ENCODE measurements around the gene GOLGA8H. TPM values are rescaled to one million over a fixed set of nuclear protein-coding genes. Genes with fewer than 3 reads are reported as not detected.
"Not testable (repeated sequence)": the region's sequence is repeated elsewhere in the genome, so short reads cannot be mapped to it uniquely, and the experiment has no call there.

The GOLGA8H gene
- polyA plus RNA-seq: 0.14 TPM in 1 of 2 replicates, not detected in the other
- not detected in 2 replicates for polyA minus RNA-seq

DNA sequence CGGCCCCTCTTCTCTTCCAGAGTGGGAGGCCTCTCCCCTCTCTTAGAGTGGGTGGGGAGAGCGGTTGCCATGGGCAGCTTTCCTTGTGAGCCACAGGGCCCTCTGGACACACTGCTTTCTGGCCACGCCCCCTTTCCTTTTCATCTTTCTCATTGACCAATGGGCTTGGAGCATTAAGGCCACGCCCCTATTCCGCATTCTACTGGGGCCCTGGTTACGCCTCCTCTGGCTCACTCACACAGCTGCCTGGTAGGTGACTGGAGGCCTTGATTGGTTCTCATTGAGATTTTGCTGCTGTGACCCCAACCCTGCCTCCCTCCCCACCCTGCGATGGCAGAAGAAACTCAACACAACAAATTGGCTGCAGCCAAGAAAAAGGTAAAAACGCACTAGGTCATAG, at the start of gene GOLGA8H:
TSS of gene GOLGA8H (plus strand) at position 233 of the 400 bp plus-strand sequence. CDS start at position 331, 98 bp downstream.
- not testable (repeated sequence) for H3F3A ChIP-seq (ENCODE audit: insufficient read depth, low read length, poor library complexity, severe bottlenecking); H4K20me1 ChIP-seq (ENCODE audit: insufficient read depth); H3K27ac ChIP-seq (ENCODE audit: low read length); H3K4me3 ChIP-seq (ENCODE audit: low read length); H3K79me2 ChIP-seq (replicated peaks; ENCODE audit: insufficient read depth, low read length); H3K4me2 ChIP-seq (ENCODE audit: low read length); H3K9me2 ChIP-seq (ENCODE audit: insufficient read depth, low read length); H2AFZ ChIP-seq (ENCODE audit: low read depth, low read length); H3K36me3 ChIP-seq (ENCODE audit: insufficient read depth, low read length); H3K9ac ChIP-seq (ENCODE audit: low read length); H3K9me3 ChIP-seq (ENCODE audit: low read length); H3K27me3 ChIP-seq (ENCODE audit: insufficient read depth, low read depth, low read length)

- not testable (repeated sequence) for H3K4me2 ChIP-seq (ENCODE audit: low read length); H3K9me3 ChIP-seq (ENCODE audit: low read length)
Observed at GRCh38 chr15:30566949-30567348, 36.9 kb upstream of the GOLGA8H start.

GRCh38 chr15:30573012-30573491, 30.8 kb upstream of the GOLGA8H start:
- H3K9me3 ChIP-seq (ENCODE audit: low read length); H3K27ac ChIP-seq (ENCODE audit: low read length); H2AFZ ChIP-seq (ENCODE audit: low read depth, low read length); H3K4me2 ChIP-seq (ENCODE audit: low read length); H3K9me2 ChIP-seq (ENCODE audit: insufficient read depth, low read length); H3K79me2 ChIP-seq (replicated peaks; ENCODE audit: insufficient read depth, low read length); H3K36me3 ChIP-seq (ENCODE audit: insufficient read depth, low read length); H3K4me3 ChIP-seq (ENCODE audit: low read length); H3F3A ChIP-seq (ENCODE audit: insufficient read depth, low read length, poor library complexity, severe bottlenecking); H3K9ac ChIP-seq (ENCODE audit: low read length); H4K20me1 ChIP-seq (ENCODE audit: insufficient read depth); H3K27me3 ChIP-seq (ENCODE audit: insufficient read depth, low read depth, low read length): not testable (repeated sequence)

More at GRCh38 chr15:30566949-30567348, 36.9 kb upstream of the GOLGA8H start:
- not testable (repeated sequence) for H3K79me2 ChIP-seq (replicated peaks; ENCODE audit: insufficient read depth, low read length); H3K4me3 ChIP-seq (ENCODE audit: low read length); H3F3A ChIP-seq (ENCODE audit: insufficient read depth, low read length, poor library complexity, severe bottlenecking); H3K36me3 ChIP-seq (ENCODE audit: insufficient read depth, low read length); H3K27me3 ChIP-seq (ENCODE audit: insufficient read depth, low read depth, low read length); H3K9ac ChIP-seq (ENCODE audit: low read length); H3K9me2 ChIP-seq (ENCODE audit: insufficient read depth, low read length); H4K20me1 ChIP-seq (ENCODE audit: insufficient read depth); H3K27ac ChIP-seq (ENCODE audit: low read length); H2AFZ ChIP-seq (ENCODE audit: low read depth, low read length)

DNA sequence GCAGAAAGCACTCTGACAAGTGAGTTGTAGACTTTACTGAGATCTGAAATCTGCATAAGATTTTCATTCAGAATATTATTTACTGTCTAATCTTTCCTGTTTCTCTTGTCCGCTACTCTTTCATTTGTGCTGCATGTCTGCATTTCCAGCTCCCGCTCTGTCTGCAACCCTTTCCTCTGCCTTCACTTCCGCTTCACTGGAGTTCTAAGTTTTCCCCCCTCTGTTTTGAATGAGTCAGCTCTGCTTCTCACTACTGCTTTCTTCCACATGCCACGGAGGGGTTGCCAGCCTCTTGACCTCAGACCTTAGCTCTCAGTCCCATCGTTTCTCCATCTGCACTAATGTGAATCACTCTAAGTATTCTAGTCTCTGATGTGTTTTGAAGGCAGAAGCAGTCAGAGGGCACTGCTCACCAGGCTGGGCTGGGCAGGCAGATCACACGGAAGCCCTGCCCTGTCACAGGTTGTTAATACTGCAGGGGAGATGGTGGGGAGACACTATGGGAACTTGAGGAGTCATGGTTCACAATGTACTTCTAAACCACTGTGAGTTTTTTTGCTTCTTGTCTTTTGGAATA, 24.3 kb upstream of the GOLGA8H start:
- not testable (repeated sequence) for H3K9me3 ChIP-seq (ENCODE audit: low read length); H3K9ac ChIP-seq (ENCODE audit: low read length); H3K4me2 ChIP-seq (ENCODE audit: low read length); H2AFZ ChIP-seq (ENCODE audit: low read depth, low read length); H3F3A ChIP-seq (ENCODE audit: insufficient read depth, low read length, poor library complexity, severe bottlenecking); H3K79me2 ChIP-seq (replicated peaks; ENCODE audit: insufficient read depth, low read length); H4K20me1 ChIP-seq (ENCODE audit: insufficient read depth); H3K27me3 ChIP-seq (ENCODE audit: insufficient read depth, low read depth, low read length); H3K9me2 ChIP-seq (ENCODE audit: insufficient read depth, low read length); H3K27ac ChIP-seq (ENCODE audit: low read length); H3K36me3 ChIP-seq (ENCODE audit: insufficient read depth, low read length); H3K4me3 ChIP-seq (ENCODE audit: low read length)

DNA sequence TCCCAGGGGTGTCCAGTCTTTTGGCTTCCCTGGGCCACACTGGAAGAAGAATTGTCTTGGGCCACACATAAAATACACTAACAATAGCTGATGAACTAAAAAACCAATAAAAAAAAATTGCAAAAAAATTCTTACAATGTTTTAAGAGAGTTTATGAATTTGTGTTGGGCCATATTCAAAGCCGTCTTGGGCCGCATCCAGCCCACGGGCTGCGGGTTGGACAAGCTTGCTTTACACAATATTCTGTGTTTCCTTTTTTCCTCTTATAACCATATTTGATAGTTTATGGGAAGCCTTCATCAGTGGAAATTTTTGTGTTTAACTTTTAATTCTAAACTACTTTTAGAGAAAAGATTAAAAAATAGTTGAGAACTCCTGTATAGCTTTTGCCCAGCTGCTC, 23.1 kb upstream of the GOLGA8H start:
- not testable (repeated sequence) for H3K9me3 ChIP-seq (ENCODE audit: low read length); H4K20me1 ChIP-seq (ENCODE audit: insufficient read depth); H3K79me2 ChIP-seq (replicated peaks; ENCODE audit: insufficient read depth, low read length); H3K27me3 ChIP-seq (ENCODE audit: insufficient read depth, low read depth, low read length); H3K9ac ChIP-seq (ENCODE audit: low read length); H3K36me3 ChIP-seq (ENCODE audit: insufficient read depth, low read length); H3K4me2 ChIP-seq (ENCODE audit: low read length); H3F3A ChIP-seq (ENCODE audit: insufficient read depth, low read length, poor library complexity, severe bottlenecking); H3K9me2 ChIP-seq (ENCODE audit: insufficient read depth, low read length); H2AFZ ChIP-seq (ENCODE audit: low read depth, low read length); H3K4me3 ChIP-seq (ENCODE audit: low read length); H3K27ac ChIP-seq (ENCODE audit: low read length)

- H3K27ac ChIP-seq (ENCODE audit: low read length); H3K79me2 ChIP-seq (replicated peaks; ENCODE audit: insufficient read depth, low read length); H3K36me3 ChIP-seq (ENCODE audit: insufficient read depth, low read length); H2AFZ ChIP-seq (ENCODE audit: low read depth, low read length); H3K9ac ChIP-seq (ENCODE audit: low read length); H4K20me1 ChIP-seq (ENCODE audit: insufficient read depth); H3K4me3 ChIP-seq (ENCODE audit: low read length); H3F3A ChIP-seq (ENCODE audit: insufficient read depth, low read length, poor library complexity, severe bottlenecking); H3K9me3 ChIP-seq (ENCODE audit: low read length); H3K9me2 ChIP-seq (ENCODE audit: insufficient read depth, low read length); H3K27me3 ChIP-seq (ENCODE audit: insufficient read depth, low read depth, low read length); H3K4me2 ChIP-seq (ENCODE audit: low read length): not testable (repeated sequence)
Observed at GRCh38 chr15:30598953-30599352, 4.9 kb upstream of the GOLGA8H start.

DNA sequence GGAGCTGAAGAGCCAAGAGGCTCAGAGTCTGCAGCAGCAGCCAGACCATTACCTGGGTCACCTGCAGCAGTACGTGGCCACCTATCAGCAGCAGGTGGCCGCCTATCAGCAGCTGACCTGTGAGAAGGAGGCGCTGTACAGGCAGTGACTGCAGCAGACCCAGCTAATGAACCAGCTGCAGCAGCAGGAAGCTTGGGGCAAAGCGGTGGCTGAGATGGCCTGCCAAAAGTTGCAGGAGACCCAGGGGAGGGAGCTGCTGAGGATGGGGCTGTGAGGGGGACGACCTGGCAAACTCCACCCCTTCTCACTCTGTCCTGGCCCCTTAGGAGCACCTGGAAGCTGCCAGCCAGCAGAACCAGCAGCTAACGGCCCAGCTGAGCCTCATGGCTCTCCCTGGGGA, 8.4 kb downstream of the GOLGA8H start:
- not testable (repeated sequence) for H3K9ac ChIP-seq (ENCODE audit: low read length); H4K20me1 ChIP-seq (ENCODE audit: insufficient read depth); H3K79me2 ChIP-seq (replicated peaks; ENCODE audit: insufficient read depth, low read length)

DNA sequence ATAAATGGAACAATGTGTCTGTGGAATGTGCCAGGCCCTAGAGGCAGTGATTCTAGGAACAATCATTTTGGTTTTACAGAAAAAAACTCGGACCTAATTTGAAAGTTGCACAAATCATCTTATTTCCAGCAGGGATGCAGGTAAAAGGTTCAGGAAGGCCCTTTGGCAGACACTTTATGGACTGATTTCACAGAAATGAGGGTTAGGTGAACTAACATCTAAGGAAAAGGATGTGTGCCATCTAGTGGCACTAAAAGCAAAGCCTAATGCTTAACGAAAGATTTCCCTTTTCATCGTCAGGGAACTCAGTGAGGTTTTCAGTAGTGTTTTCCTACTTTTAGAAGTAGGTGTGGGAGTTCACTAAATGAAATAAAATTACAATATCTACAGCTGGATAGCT, 17.5 kb downstream of the GOLGA8H start:
- not testable (repeated sequence) for H3K27me3 ChIP-seq (ENCODE audit: insufficient read depth, low read depth, low read length); H2AFZ ChIP-seq (ENCODE audit: low read depth, low read length); H3K27ac ChIP-seq (ENCODE audit: low read length); H3K79me2 ChIP-seq (replicated peaks; ENCODE audit: insufficient read depth, low read length); H3K9me2 ChIP-seq (ENCODE audit: insufficient read depth, low read length); H3K36me3 ChIP-seq (ENCODE audit: insufficient read depth, low read length); H3K4me3 ChIP-seq (ENCODE audit: low read length); H3K4me2 ChIP-seq (ENCODE audit: low read length); H3F3A ChIP-seq (ENCODE audit: insufficient read depth, low read length, poor library complexity, severe bottlenecking); H3K9ac ChIP-seq (ENCODE audit: low read length); H4K20me1 ChIP-seq (ENCODE audit: insufficient read depth); H3K9me3 ChIP-seq (ENCODE audit: low read length)

More for the DNA sequence above, 8.4 kb downstream of the GOLGA8H start:
- H3F3A ChIP-seq (ENCODE audit: insufficient read depth, low read length, poor library complexity, severe bottlenecking); H3K4me3 ChIP-seq (ENCODE audit: low read length); H3K27me3 ChIP-seq (ENCODE audit: insufficient read depth, low read depth, low read length); H3K36me3 ChIP-seq (ENCODE audit: insufficient read depth, low read length); H2AFZ ChIP-seq (ENCODE audit: low read depth, low read length); H3K27ac ChIP-seq (ENCODE audit: low read length); H3K9me2 ChIP-seq (ENCODE audit: insufficient read depth, low read length); H3K9me3 ChIP-seq (ENCODE audit: low read length); H3K4me2 ChIP-seq (ENCODE audit: low read length): not testable (repeated sequence)

Data from neural cell (in vitro differentiated cells).